Endodermal cell (in vitro differentiated cells): ENCODE results near the gene PNCK. TPM values are rescaled to one million over a fixed set of nuclear protein-coding genes. Genes with fewer than 3 reads are reported as not detected.

ENCODE experiments used
- DNase-seq: peaks from one replicate; pipeline ENCODE4 v3.0.0-alpha.2; 2017
- H3K27ac ChIP-seq: 2 replicates; pipeline ENCODE4 v1.5.1; 2013; ENCODE audit warnings: mild to moderate bottlenecking, low read depth, low read length, moderate library complexity
- H3K27me3 ChIP-seq: 2 replicates; pipeline ENCODE4 v1.6.1; 2013; ENCODE audit warnings: mild to moderate bottlenecking, low read length, moderate library complexity; ENCODE audit not compliant: insufficient read depth, control insufficient read depth, poor library complexity, severe bottlenecking
- H3K36me3 ChIP-seq: 2 replicates; pipeline ENCODE4 v1.7.0; 2013; ENCODE audit warnings: mild to moderate bottlenecking, low read length, moderate library complexity; ENCODE audit not compliant: control insufficient read depth, insufficient read depth
- H3K4me1 ChIP-seq: one replicate; pipeline ENCODE4 v1.7.0; 2013; ENCODE audit warnings: low read length; ENCODE audit not compliant: control insufficient read depth, insufficient read depth
- H3K4me3 ChIP-seq: 2 replicates; pipeline ENCODE4 v1.5.1; 2013; ENCODE audit warnings: mild to moderate bottlenecking, low read length, moderate library complexity
- H3K9ac ChIP-seq: 2 replicates; pipeline ENCODE4 v1.6.1; 2013; ENCODE audit warnings: mild to moderate bottlenecking, low read length, moderate library complexity; ENCODE audit not compliant: poor library complexity, severe bottlenecking; ENCODE audit errors: extremely low read depth
- H3K9me3 ChIP-seq: 2 replicates; pipeline ENCODE4 v1.6.1; 2013; ENCODE audit warnings: mild to moderate bottlenecking, low read length, moderate library complexity; ENCODE audit not compliant: control insufficient read depth
- H3K27ac Mint-ChIP-seq: 2 replicates; pipeline ENCODE4 v1.8.0; 2020; ENCODE audit warnings: mixed read lengths
- H3K27me3 Mint-ChIP-seq: 2 replicates; pipeline ENCODE4 v1.8.0; 2021; ENCODE audit warnings: mild to moderate bottlenecking, mixed read lengths; ENCODE audit not compliant: insufficient read depth
- H3K36me3 Mint-ChIP-seq: 2 replicates; pipeline ENCODE4 v1.8.0; 2020; ENCODE audit warnings: low read depth, mixed read lengths
- H3K4me1 Mint-ChIP-seq: 2 replicates; pipeline ENCODE4 v1.8.0; 2020; ENCODE audit warnings: mixed read lengths
- H3K4me3 Mint-ChIP-seq: 2 replicates; pipeline ENCODE4 v1.8.0; 2020; ENCODE audit warnings: mild to moderate bottlenecking, moderate library complexity, mixed read lengths
- H3K9me3 Mint-ChIP-seq: 2 replicates; pipeline ENCODE4 v1.8.0; 2020; ENCODE audit warnings: mild to moderate bottlenecking, mixed read lengths
- CTCF ChIP-seq: fragments of 200-600 bp; sonication (generic); conservative IDR thresholded peaks from 2 replicates; pipeline ENCODE4 v1.5.0; 2021; ENCODE audit warnings: antibody characterized with exemption, mild to moderate bottlenecking
- WGBS, 2 experiments: methylation state at CpG; one replicate each; pipeline versions ENCODE4 v1.1.5 to v1.1.7; 2013; ENCODE audit warnings: missing lambda C conversion rate in 2 of 2, mixed read lengths in 1 of 2; ENCODE audit not compliant: insufficient coverage in 1 of 2, insufficient read length in 1 of 2; 5-methylcytosine and 5-hydroxymethylcytosine counted together
- total RNA-seq, 2 donors: library from RNA; stranded (reverse); fragmentation: NEBNext Ultra II Directional in 1 of 2; extraction: Animal tissue kit (Norgen Biotek cat#: 25700) in 1 of 2; gene quantifications; 2 replicates in 1 of 2; 3 replicates in 1 of 2; pipeline ENCODE4 v1.2.1, GENCODE V29; 2021

Gene PNCK
- total RNA-seq, 2 donors from 2014 or later = 2.8 to 12.9 TPM

- no peak overlapping the region for H3K27ac Mint-ChIP-seq
- peaks cover 62% of the 10 kb centered on the region for H3K9me3 Mint-ChIP-seq
- Histone ChIP-seq H3K9me3 (no peaks in the 10 kb centered on the region), H3K27me3 (peaks cover 34% of the 10 kb centered on the region), H3K4me3 (no peak overlapping the region), H3K27ac (no peak overlapping the region), H3K36me3 (no peaks in the 10 kb centered on the region), H3K9ac (no peak overlapping the region), H3K4me1 (no peaks in the 10 kb centered on the region)
- peak; percentile 23 for DNase-seq
- no peak overlapping the region for H3K4me3 Mint-ChIP-seq
- 95% methylated on average over 4 of the region's 13 CpGs; no CpG with 5 or more reads in 1 of the 2 experiments for WGBS, 2 experiments
- TF ChIP-seq CTCF = no peak
- no peaks in the 10 kb centered on the region for H3K36me3 Mint-ChIP-seq
- peaks cover 28% of the 10 kb centered on the region for H3K27me3 Mint-ChIP-seq
- H3K4me1 Mint-ChIP-seq = no peaks in the 10 kb centered on the region
Observed at GRCh38 chrX:153650959-153651358, 22.7 kb downstream of the PNCK start.

GRCh38 chrX:153649915-153650782 is 23.5 kb downstream of the PNCK start:
- WGBS, 2 experiments = 81% methylated on average over 36 of the region's 41 CpGs; no CpG with 5 or more reads in 1 of the 2 experiments
- DNase-seq = peak; percentile 45

More at GRCh38 chrX:153649915-153650782, 23.5 kb downstream of the PNCK start:
- Mint-ChIP-seq H3K4me1 (no peaks in the 10 kb centered on the region), H3K27me3 (peaks cover 36% of the 10 kb centered on the region), H3K27ac (no peak overlapping the region), H3K36me3 (no peaks in the 10 kb centered on the region), H3K4me3 (no peak overlapping the region), H3K9me3 (peaks cover 63% of the 10 kb centered on the region)
- no peak overlapping the region for H3K4me3 ChIP-seq
- no peak overlapping the region for H3K9ac ChIP-seq
- H3K4me1 ChIP-seq = no peaks in the 10 kb centered on the region
- peaks cover 42% of the 10 kb centered on the region for H3K27me3 ChIP-seq
- H3K36me3 ChIP-seq = no peaks in the 10 kb centered on the region
- no peaks in the 10 kb centered on the region for H3K9me3 ChIP-seq
- no peak overlapping the region for H3K27ac ChIP-seq
- no peak for TF ChIP-seq CTCF
